ENCODE results near the gene KRTAP9-3. TPM values are rescaled to one million over a fixed set of nuclear protein-coding genes. Genes with fewer than 3 reads are reported as not detected.
"Not testable (repeated sequence)": the region's sequence is repeated elsewhere in the genome, so short reads cannot be mapped to it uniquely, and the experiment has no call there.

Gene KRTAP9-3
- not detected in 2 replicates for total RNA-seq

GRCh38 chr17:41232399-41233105 lies at the start of gene KRTAP9-3:
KRTAP9-3 (plus strand) TSS chr17:41232449; CDS start chr17:41232502, 53 bp downstream.
- intact Hi-C loops (cut with micrococcal nuclease): not testable (repeated sequence)

- intact Hi-C loops (cut with micrococcal nuclease): no loop called here
These were observed 47.7 kb upstream of the KRTAP9-3 start, which contains the start of gene KRTAP4-1 for GRCh38 chr17:41184480-41184961. KRTAP4-1 (minus strand) TSS chr17:41184911; CDS start chr17:41184854, 57 bp downstream.

GRCh38 chr17:41185001-41185400 lies 47.2 kb upstream of the KRTAP9-3 start:
- intact Hi-C loops (cut with micrococcal nuclease): no loop called here

- intact Hi-C loops (cut with micrococcal nuclease): no loop called here
These were observed 45.4 kb upstream of the KRTAP9-3 start for GRCh38 chr17:41186872-41187271.

GRCh38 chr17:41189837-41190318 lies 42.4 kb upstream of the KRTAP9-3 start, which contains the start of gene KRTAP9-1:
KRTAP9-1 (plus strand) TSS chr17:41189887; CDS start chr17:41189887, 0 bp downstream.
- intact Hi-C loops (cut with micrococcal nuclease): not testable (repeated sequence)

- intact Hi-C loops (cut with micrococcal nuclease): no loop called here
These were observed 41.9 kb upstream of the KRTAP9-3 start for GRCh38 chr17:41190328-41190727.

- intact Hi-C loops (cut with micrococcal nuclease): no loop called here
These were observed 36.2 kb upstream of the KRTAP9-3 start for GRCh38 chr17:41196068-41196467.

- intact Hi-C loops (cut with micrococcal nuclease): no loop called here
These were observed 32.7 kb upstream of the KRTAP9-3 start for GRCh38 chr17:41199421-41200078.

- intact Hi-C loops (cut with micrococcal nuclease): no loop called here
These were observed 20.3 kb upstream of the KRTAP9-3 start for GRCh38 chr17:41211845-41212466.

- intact Hi-C loops (cut with micrococcal nuclease): no loop called here
These were observed 19.6 kb upstream of the KRTAP9-3 start for GRCh38 chr17:41212524-41213169.

GRCh38 chr17:41215681-41216080 lies 16.6 kb upstream of the KRTAP9-3 start:
- intact Hi-C loops (cut with micrococcal nuclease): no loop called here

GRCh38 chr17:41223821-41224220 lies 8.4 kb upstream of the KRTAP9-3 start:
- intact Hi-C loops (cut with micrococcal nuclease): no loop called here

- intact Hi-C loops (cut with micrococcal nuclease): no loop called here
These were observed 6.2 kb upstream of the KRTAP9-3 start for GRCh38 chr17:41226051-41226450.

- intact Hi-C loops (cut with micrococcal nuclease): not testable (repeated sequence)
These were observed 5.6 kb upstream of the KRTAP9-3 start, which contains the start of gene KRTAP9-2 for GRCh38 chr17:41226598-41227095. KRTAP9-2 (plus strand) TSS chr17:41226648; CDS start chr17:41226655, 7 bp downstream.

- intact Hi-C loops (cut with micrococcal nuclease): no loop called here
These were observed 2.2 kb upstream of the KRTAP9-3 start for GRCh38 chr17:41230094-41230493.

GRCh38 chr17:41231731-41232130 lies 518 bp upstream of the KRTAP9-3 start:
- intact Hi-C loops (cut with micrococcal nuclease): no loop called here

- intact Hi-C loops (cut with micrococcal nuclease): loop anchor here (1.0 kb wide), 1 partner anchor 13 kb away; no protein-coding TSS in a partner anchor
These were observed 4.9 kb downstream of the KRTAP9-3 start for GRCh38 chr17:41237116-41237515.

GRCh38 chr17:41237949-41238437 lies 5.7 kb downstream of the KRTAP9-3 start, which contains the start of gene KRTAP9-8:
KRTAP9-8 (plus strand) TSS chr17:41237999; CDS start chr17:41238052, 53 bp downstream.
- intact Hi-C loops (cut with micrococcal nuclease): loop anchor here (1.0 kb wide), 1 partner anchor 12 kb away; no protein-coding TSS in a partner anchor

- intact Hi-C loops (cut with micrococcal nuclease): not testable (repeated sequence)
These were observed 14.9 kb downstream of the KRTAP9-3 start for GRCh38 chr17:41246995-41247787.

All from T-helper 1 cell treated with Interleukin-12 subunit alpha and Interleukin-12 subunit beta and Interleukin-4 antibody, amounts not matched to agents 30 ng/mL and 1 ng/mL, for 36 hours (primary cell).